Ramos (cell line): ENCODE data around the gene TIFAB.

Experiments used
- in situ Hi-C: fragments of 300-500 bp; cut with MboI; formaldehyde crosslinking; loops from one replicate; pipeline ENCODE4 v1.14.3; 2022; ENCODE audit warnings: low sequenced_read_pairs; ENCODE audit not compliant: unreplicated experiment

TIFAB gene

GRCh38 chr5:135432113-135432512, 20.0 kb downstream of the TIFAB start:
- in situ Hi-C loops, result no loop called here

GRCh38 chr5:135430135-135430437, 22.1 kb downstream of the TIFAB start:
- in situ Hi-C loops, result no loop called here

GRCh38 chr5:135429301-135430134, 22.6 kb downstream of the TIFAB start:
- in situ Hi-C loops, result no loop called here

- in situ Hi-C loops, result no loop called here
Measured at GRCh38 chr5:135428586-135428985, 23.6 kb downstream of the TIFAB start.

- in situ Hi-C loops, result no loop called here
Measured at GRCh38 chr5:135426102-135427082, 25.8 kb downstream of the TIFAB start.

- in situ Hi-C loops, result no loop called here
Measured at GRCh38 chr5:135425641-135426040, 26.5 kb downstream of the TIFAB start.

- in situ Hi-C loops, result no loop called here
Measured at GRCh38 chr5:135423846-135424168, 28.3 kb downstream of the TIFAB start.

GRCh38 chr5:135423146-135423845, 28.9 kb downstream of the TIFAB start:
- in situ Hi-C loops, result no loop called here

- in situ Hi-C loops, result no loop called here
Measured at GRCh38 chr5:135422419-135422818, 29.7 kb downstream of the TIFAB start.

- in situ Hi-C loops, result no loop called here
Measured at GRCh38 chr5:135417083-135417482, 35.1 kb downstream of the TIFAB start.

GRCh38 chr5:135405082-135405481, 47.1 kb downstream of the TIFAB start:
- in situ Hi-C loops, result no loop called here

- in situ Hi-C loops, result no loop called here
Measured at GRCh38 chr5:135402031-135402430, 50.1 kb downstream of the TIFAB start.

- in situ Hi-C loops, result no loop called here
Measured at GRCh38 chr5:135400866-135401265, 51.3 kb downstream of the TIFAB start.

- in situ Hi-C loops, result no loop called here
Measured at GRCh38 chr5:135399794-135400542, 52.2 kb downstream of the TIFAB start.

GRCh38 chr5:135398855-135399793, 53.0 kb downstream of the TIFAB start, which contains the start of gene MACROH2A1:
Gene MACROH2A1, minus strand, starts transcription at chr5:135399231. Its CDS starts 10,138 bp downstream, at chr5:135389093.
- in situ Hi-C loops, result no loop called here

- in situ Hi-C loops, result no loop called here
Measured at GRCh38 chr5:135398160-135398854, 53.8 kb downstream of the TIFAB start.
